GM21737 (cell line): Measurements from ENCODE around the gene RPRML.
"Not testable (repeated sequence)": the region's sequence is repeated elsewhere in the genome, so short reads cannot be mapped to it uniquely, and the experiment has no call there.

ENCODE experiments used
- ATAC-seq: cut with Tn5 transposase; IDR thresholded peaks from one replicate; pipeline ENCODE4 v1.9.1; 2021; ENCODE audit warnings: mild to moderate bottlenecking, moderate library complexity; ENCODE audit not compliant: unreplicated experiment

Gene RPRML

GRCh38 chr17:46979147-46979863 lies at the start of gene RPRML:
TSS of gene RPRML (minus strand) at chr17:46979253. CDS start at chr17:46979007, 246 bp downstream.
- ATAC-seq, result no peak

- ATAC-seq, result not testable (repeated sequence)
Measured at GRCh38 chr17:47016966-47017365, 37.9 kb upstream of the RPRML start.

- no peak for ATAC-seq
Measured at GRCh38 chr17:47013341-47013740, 34.3 kb upstream of the RPRML start.

- ATAC-seq, result no peak
Measured at GRCh38 chr17:47012457-47012856, 33.4 kb upstream of the RPRML start.

GRCh38 chr17:47009759-47010594 lies 30.9 kb upstream of the RPRML start:
- no peak for ATAC-seq

GRCh38 chr17:47004906-47005305 lies 25.9 kb upstream of the RPRML start:
- no peak for ATAC-seq

- not testable (repeated sequence) for ATAC-seq
Measured at GRCh38 chr17:47003864-47004263, 24.8 kb upstream of the RPRML start.

GRCh38 chr17:46995841-46996571 lies 17.0 kb upstream of the RPRML start:
- ATAC-seq, result no peak

- no peak for ATAC-seq
Measured at GRCh38 chr17:46994993-46995392, 15.9 kb upstream of the RPRML start.

GRCh38 chr17:46991617-46992016 lies 12.6 kb upstream of the RPRML start:
- ATAC-seq, result no peak

- no peak for ATAC-seq
Measured at GRCh38 chr17:46989637-46990431, 10.8 kb upstream of the RPRML start.

- ATAC-seq, result not testable (repeated sequence)
Measured at GRCh38 chr17:46987927-46988326, 8.9 kb upstream of the RPRML start.

- no peak for ATAC-seq
Measured at GRCh38 chr17:46986366-46986765, 7.3 kb upstream of the RPRML start.

GRCh38 chr17:46984892-46985291 lies 5.8 kb upstream of the RPRML start:
- ATAC-seq, result no peak

- ATAC-seq, result no peak
Measured at GRCh38 chr17:46984341-46984740, 5.3 kb upstream of the RPRML start.

GRCh38 chr17:46983782-46984181 lies 4.7 kb upstream of the RPRML start:
- ATAC-seq, result no peak

- ATAC-seq, result no peak
Measured at GRCh38 chr17:46982577-46982976, 3.5 kb upstream of the RPRML start.

GRCh38 chr17:46978489-46979146 lies 435 bp downstream of the RPRML start:
- no peak for ATAC-seq

- no peak for ATAC-seq
Measured at GRCh38 chr17:46977750-46978488, 1.1 kb downstream of the RPRML start.
